Measurements from ENCODE around the gene NAV3.
A peak's percentile ranks its signal among the peaks of the same experiment; 100 is the strongest.

NAV3 gene

GRCh38 chr12:77928078-77928477 is 97.4 kb downstream of the NAV3 start:
- no peak for DNase-seq

- peak; percentile 22 for DNase-seq
Observed at GRCh38 chr12:77932216-77932615, 101.5 kb downstream of the NAV3 start.

GRCh38 chr12:77938301-77938700 is 107.6 kb downstream of the NAV3 start:
- DNase-seq: no peak

- no peak for DNase-seq
Observed at GRCh38 chr12:77940011-77940423, 109.3 kb downstream of the NAV3 start.

GRCh38 chr12:77940567-77940966 is 109.9 kb downstream of the NAV3 start:
- no peak for DNase-seq

GRCh38 chr12:77941401-77941800 is 110.7 kb downstream of the NAV3 start:
- DNase-seq: no peak

GRCh38 chr12:77943466-77943865 is 112.8 kb downstream of the NAV3 start:
- no peak for DNase-seq

- no peak for DNase-seq
Observed at GRCh38 chr12:77946541-77947061, 115.9 kb downstream of the NAV3 start.

GRCh38 chr12:77947330-77947729 is 116.6 kb downstream of the NAV3 start:
- no peak for DNase-seq

- no peak for DNase-seq
Observed at GRCh38 chr12:77947746-77948145, 117.1 kb downstream of the NAV3 start.

GRCh38 chr12:77949943-77950342 is 119.2 kb downstream of the NAV3 start:
- DNase-seq: no peak

GRCh38 chr12:77953528-77954205 is 123.0 kb downstream of the NAV3 start:
- DNase-seq: no peak

GRCh38 chr12:77954206-77954555 is 123.5 kb downstream of the NAV3 start:
- no peak for DNase-seq

- no peak for DNase-seq
Observed at GRCh38 chr12:77957062-77957461, 126.4 kb downstream of the NAV3 start.

- no peak for DNase-seq
Observed at GRCh38 chr12:77963576-77964178, 133.0 kb downstream of the NAV3 start.

- DNase-seq: no peak
Observed at GRCh38 chr12:77965790-77966189, 135.1 kb downstream of the NAV3 start.

GRCh38 chr12:77968021-77968420 is 137.3 kb downstream of the NAV3 start:
- DNase-seq: no peak

GRCh38 chr12:77968571-77968970 is 137.9 kb downstream of the NAV3 start:
- no peak for DNase-seq

- no peak for DNase-seq
Observed at GRCh38 chr12:77973579-77973978, 142.9 kb downstream of the NAV3 start.

GRCh38 chr12:77974645-77975044 is 144.0 kb downstream of the NAV3 start:
- no peak for DNase-seq

- DNase-seq: no peak
Observed at GRCh38 chr12:77979597-77980250, 149.0 kb downstream of the NAV3 start.

- no peak for DNase-seq
Observed at GRCh38 chr12:77980782-77981181, 150.1 kb downstream of the NAV3 start.

- no peak for DNase-seq
Observed at GRCh38 chr12:77983859-77984258, 153.2 kb downstream of the NAV3 start.

GRCh38 chr12:77992760-77993159 is 162.1 kb downstream of the NAV3 start:
- no peak for DNase-seq

Data from NCI-H1105 treated with DMSO at 0.1 percent for 48 hours (cell line).